ENCODE measurements around the gene BRAF. TPM values are rescaled to one million over a fixed set of nuclear protein-coding genes. Genes with fewer than 3 reads are reported as not detected.

BRAF gene
- total RNA-seq = 10 to 100 TPM; 30.8 to 52.9 TPM

- peak; percentile 86 for DNase-seq (ENCODE audit: low spot score)
- intact Hi-C loops (cut with DNase I) = loop anchor here (2.0 to 10.0 kb wide), 2 partner anchors 90 to 230 kb away; partner anchors contain the start of genes MRPS33 and NDUFB2
Observed at GRCh38 chr7:140924821-140925421, at the start of gene BRAF. TSS of gene BRAF (minus strand) at chr7:140924929. CDS start at chr7:140924703, 226 bp downstream.

GRCh38 chr7:140972876-140973829, 48.4 kb upstream of the BRAF start:
- Histone ChIP-seq H3K4me1 (replicated peaks) (no peaks in the 10 kb centered on the region), H3K27me3 (replicated peaks; ENCODE audit: insufficient read depth) (no peaks in the 10 kb centered on the region), H3K27ac (no peak overlapping the region), H3K36me3 (no peaks in the 10 kb centered on the region), H3K4me3 (no peak overlapping the region), H3K9me3 (no peaks in the 10 kb centered on the region)
- peak; percentile 47 for DNase-seq (ENCODE audit: low spot score)
- TF ChIP-seq POLR2A (IDR thresholded peaks at IDR 0.05) = no peak
- TF ChIP-seq CTCF (IDR thresholded peaks at IDR 0.05) = no peak
- TF ChIP-seq POLR2AphosphoS5 (IDR thresholded peaks at IDR 0.05) = peak; percentile 37
- intact Hi-C loops (cut with DNase I) = no loop called here
- 45% methylated on average over 9 of the region's 9 CpGs for WGBS

More at GRCh38 chr7:140924821-140925421, at the start of gene BRAF:
- Histone ChIP-seq H3K9me3 (no peaks in the 10 kb centered on the region), H3K27ac (peak within 1 kb of the TSS; percentile 97 to 99), H3K36me3 (no peaks in the 10 kb centered on the region), H3K4me1 (replicated peaks) (no peaks in the 10 kb centered on the region), H3K4me3 (peak within 1 kb of the TSS; percentile 80 to 99), H3K27me3 (replicated peaks; ENCODE audit: insufficient read depth) (no peaks in the 10 kb centered on the region)
- WGBS = 1% methylated on average over 42 of the region's 56 CpGs
- TF ChIP-seq POLR2A (IDR thresholded peaks at IDR 0.05) (peak; percentile 48), CTCF (IDR thresholded peaks at IDR 0.05) (peak in 1 of 4 experiments; percentile 7), POLR2AphosphoS5 (IDR thresholded peaks at IDR 0.05) (peak; percentile 80)

- WGBS = 86% methylated on average over 2 of the region's 2 CpGs
- no peaks in the 10 kb centered on the region for H3K36me3 ChIP-seq
- no peak for DNase-seq (ENCODE audit: low spot score)
- no peaks in the 10 kb centered on the region for H3K27me3 ChIP-seq (replicated peaks; ENCODE audit: insufficient read depth)
- no peak overlapping the region for H3K4me3 ChIP-seq
- no peak for TF ChIP-seq CTCF (IDR thresholded peaks at IDR 0.05)
- TF ChIP-seq POLR2A (IDR thresholded peaks at IDR 0.05) = no peak
- TF ChIP-seq POLR2AphosphoS5 (IDR thresholded peaks at IDR 0.05) = no peak
- no peak overlapping the region for H3K27ac ChIP-seq
- no peaks in the 10 kb centered on the region for H3K9me3 ChIP-seq
- intact Hi-C loops (cut with DNase I) = no loop called here
- no peaks in the 10 kb centered on the region for H3K4me1 ChIP-seq (replicated peaks)
Observed at GRCh38 chr7:140972344-140972743, 47.6 kb upstream of the BRAF start.

- no peaks in the 10 kb centered on the region for H3K4me1 ChIP-seq (replicated peaks)
- no peaks in the 10 kb centered on the region for H3K9me3 ChIP-seq
- H3K27ac ChIP-seq = no peak overlapping the region
- no peak for DNase-seq (ENCODE audit: low spot score)
- intact Hi-C loops (cut with DNase I) = no loop called here
- TF ChIP-seq POLR2A (IDR thresholded peaks at IDR 0.05) = no peak
- no peak for TF ChIP-seq POLR2AphosphoS5 (IDR thresholded peaks at IDR 0.05)
- TF ChIP-seq CTCF (IDR thresholded peaks at IDR 0.05) = no peak
- no peaks in the 10 kb centered on the region for H3K36me3 ChIP-seq
- H3K4me3 ChIP-seq = no peak overlapping the region
- H3K27me3 ChIP-seq (replicated peaks; ENCODE audit: insufficient read depth) = no peaks in the 10 kb centered on the region
- WGBS = 57% methylated on average over 2 of the region's 2 CpGs
Observed at GRCh38 chr7:140967438-140967837, 42.7 kb upstream of the BRAF start.

All from prostate gland (tissue), 2 donors.